Mucosa of descending colon (tissue), 3 donors: Measurements from ENCODE around the gene SCFD2. TPM values are rescaled to one million over a fixed set of nuclear protein-coding genes. Genes with fewer than 3 reads are reported as not detected.

Experiments
- ATAC-seq: fragments of 200-7000 bp; cut with Tn5 transposase; one replicate; pipeline ENCODE4 v1.9.1; 2020; ENCODE audit warnings: mild to moderate bottlenecking, moderate library complexity
- DNase-seq, 3 donors: peaks; one replicate each; pipeline ENCODE4 v3.0.0-alpha.2; 2020
- H3K36me3 ChIP-seq: fragments of 200-600 bp; one replicate; pipeline ENCODE4 v1.8.0; 2021; ENCODE audit warnings: low read depth, mild to moderate bottlenecking
- H3K4me1 ChIP-seq: fragments of 200-600 bp; one replicate; pipeline ENCODE4 v1.8.0; 2021; ENCODE audit warnings: low read depth, mild to moderate bottlenecking
- H3K4me3 ChIP-seq: fragments of 200-600 bp; one replicate; pipeline ENCODE4 v1.8.0; 2021; ENCODE audit warnings: mild to moderate bottlenecking
- H3K9me3 ChIP-seq: fragments of 200-600 bp; one replicate; pipeline ENCODE4 v1.8.0; 2021; ENCODE audit warnings: mild to moderate bottlenecking
- CTCF ChIP-seq: fragments of 200-600 bp; IDR thresholded peaks from one replicate; pipeline ENCODE4 v1.8.0; 2022; ENCODE audit warnings: antibody characterized with exemption, mild to moderate bottlenecking
- intact Hi-C, 2 donors: fragments of 100-400 bp; cut with DNase I in 1 of 2; cut with micrococcal nuclease in 1 of 2; formaldehyde crosslinking; loops; one replicate each; pipeline versions ENCODE4 v1.11.0 to v1.11.1; 2022; cut with DNase I, micrococcal nuclease
- total RNA-seq, 3 donors: library from RNA; stranded (reverse); fragmentation: NEBNext Ultra II Directional in 2 of 3; extraction: Animal tissue kit (Norgen Biotek cat#: 25700) in 2 of 3; gene quantifications; one replicate each; pipeline versions ENCODE4 v1.2.1 to v1.2.4, GENCODE V29; 2021 to 2023
- donor health status: DM: no; HTN: no; CAD: no; lungs with moderate emphysema.
- donor health status: DM: no; HTN: no; CAD: no.
- donor health status: DM: no; HTN: yes; CAD: no.

The SCFD2 gene
- total RNA-seq, 3 donors from 2014 or later = 11.7 to 17.2 (median 16.0) TPM

DNA sequence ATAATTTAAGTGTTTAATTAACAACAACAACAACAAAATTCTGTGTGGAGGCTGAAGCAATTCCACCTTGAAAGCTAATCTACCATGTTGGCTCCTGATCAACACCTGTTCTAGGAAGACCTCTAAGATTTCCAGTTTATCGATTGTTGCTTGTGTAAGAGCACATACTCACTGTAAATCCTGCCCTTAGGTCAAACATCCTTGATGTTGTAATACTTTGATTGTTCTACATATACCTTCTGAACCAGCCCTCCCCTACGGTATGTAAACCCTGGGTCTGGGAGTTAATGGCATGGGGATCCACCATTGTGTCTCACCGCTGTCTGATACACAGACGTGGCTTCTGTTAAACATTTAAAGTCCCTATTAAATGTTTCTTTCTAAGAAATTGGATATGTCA is 430.5 kb downstream of the SCFD2 start:
- H3K4me1 ChIP-seq = no peaks in the 10 kb centered on the region
- H3K36me3 ChIP-seq = no peaks in the 10 kb centered on the region
- no peaks in the 10 kb centered on the region for H3K9me3 ChIP-seq
- intact Hi-C loops = no loop called here
- DNase-seq (no peak), ATAC-seq (no peak)
- no peak for TF ChIP-seq CTCF
- H3K4me3 ChIP-seq = no peak overlapping the region

DNA sequence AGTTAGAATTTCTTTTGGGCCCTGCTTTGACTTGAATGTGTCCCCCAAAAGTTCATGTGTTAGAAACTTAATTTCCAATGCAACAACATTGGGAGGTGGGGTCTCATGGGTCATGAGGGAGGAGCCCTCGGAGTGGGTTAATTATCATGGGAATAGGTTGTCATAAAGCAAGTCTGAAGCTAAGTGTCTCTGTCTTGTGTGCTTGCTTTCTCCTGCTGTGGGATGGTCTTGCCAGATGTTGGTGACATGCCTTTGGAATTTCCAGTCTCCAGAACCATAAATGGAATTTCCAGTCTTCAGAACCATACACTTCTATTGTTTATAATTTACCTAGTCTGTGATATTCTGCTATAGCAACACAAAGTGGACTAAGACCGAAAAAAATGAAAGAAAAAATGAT is 432.1 kb downstream of the SCFD2 start:
- no peak for TF ChIP-seq CTCF
- intact Hi-C loops = no loop called here
- H3K36me3 ChIP-seq = no peaks in the 10 kb centered on the region

DNA sequence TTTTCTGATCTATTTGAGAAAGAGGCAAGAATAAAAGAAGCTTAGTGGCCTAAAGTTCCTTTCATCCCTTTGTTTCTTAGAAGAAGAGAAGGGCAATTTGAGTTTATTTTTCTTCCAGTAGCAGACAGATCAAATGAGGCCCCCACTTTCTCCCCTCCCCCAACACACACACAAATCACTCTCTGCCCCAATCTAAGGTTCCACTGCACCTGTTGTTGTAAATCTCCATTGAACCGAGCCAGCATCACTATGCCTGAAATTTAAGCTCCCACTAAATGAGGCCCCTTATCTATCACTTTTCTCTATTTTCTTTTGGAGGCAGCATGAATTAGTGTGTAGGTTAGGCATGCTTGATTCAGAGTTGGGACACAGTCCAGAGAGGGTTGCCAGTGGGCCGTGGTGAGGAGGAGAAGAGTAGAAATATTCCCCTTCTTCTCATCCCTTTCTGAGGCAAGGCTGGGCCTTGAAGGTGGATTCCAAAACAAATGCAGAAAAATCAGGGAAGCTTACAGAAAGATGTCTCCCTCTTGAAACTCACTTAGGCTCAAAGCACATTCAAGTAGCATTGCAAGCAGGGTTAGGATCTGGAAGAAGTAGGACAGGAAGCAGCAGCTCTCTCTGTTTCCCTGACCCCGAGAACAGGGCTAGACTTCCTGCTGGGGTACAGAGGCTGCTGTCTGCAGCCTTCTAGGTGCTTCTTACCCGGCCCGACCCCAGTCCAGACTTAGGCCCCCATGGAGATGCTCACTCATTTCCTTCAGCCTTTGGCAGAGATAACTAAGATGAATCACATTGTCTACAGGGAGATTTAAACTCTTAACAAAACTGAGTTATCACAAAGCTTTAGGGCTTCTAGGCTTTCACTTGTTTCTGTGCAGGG is 433.0 kb downstream of the SCFD2 start:
- DNase-seq (no peak), ATAC-seq (no peak)
- H3K4me3 ChIP-seq = no peak overlapping the region
- H3K4me1 ChIP-seq = no peaks in the 10 kb centered on the region
- no peaks in the 10 kb centered on the region for H3K36me3 ChIP-seq
- TF ChIP-seq CTCF = no peak
- no peaks in the 10 kb centered on the region for H3K9me3 ChIP-seq
- intact Hi-C loops = no loop called here

More for the DNA sequence above, 432.1 kb downstream of the SCFD2 start:
- DNase-seq (no peak), ATAC-seq (no peak)
- Histone ChIP-seq H3K9me3 (no peaks in the 10 kb centered on the region), H3K4me3 (no peak overlapping the region), H3K4me1 (no peaks in the 10 kb centered on the region)

GRCh38 chr4:52931243-52931642 is 434.6 kb downstream of the SCFD2 start:
- Histone ChIP-seq H3K36me3 (no peaks in the 10 kb centered on the region), H3K9me3 (no peaks in the 10 kb centered on the region), H3K4me3 (no peak overlapping the region), H3K4me1 (no peaks in the 10 kb centered on the region)
- ATAC-seq (no peak), DNase-seq (no peak)
- TF ChIP-seq CTCF = no peak
- intact Hi-C loops = no loop called here

DNA sequence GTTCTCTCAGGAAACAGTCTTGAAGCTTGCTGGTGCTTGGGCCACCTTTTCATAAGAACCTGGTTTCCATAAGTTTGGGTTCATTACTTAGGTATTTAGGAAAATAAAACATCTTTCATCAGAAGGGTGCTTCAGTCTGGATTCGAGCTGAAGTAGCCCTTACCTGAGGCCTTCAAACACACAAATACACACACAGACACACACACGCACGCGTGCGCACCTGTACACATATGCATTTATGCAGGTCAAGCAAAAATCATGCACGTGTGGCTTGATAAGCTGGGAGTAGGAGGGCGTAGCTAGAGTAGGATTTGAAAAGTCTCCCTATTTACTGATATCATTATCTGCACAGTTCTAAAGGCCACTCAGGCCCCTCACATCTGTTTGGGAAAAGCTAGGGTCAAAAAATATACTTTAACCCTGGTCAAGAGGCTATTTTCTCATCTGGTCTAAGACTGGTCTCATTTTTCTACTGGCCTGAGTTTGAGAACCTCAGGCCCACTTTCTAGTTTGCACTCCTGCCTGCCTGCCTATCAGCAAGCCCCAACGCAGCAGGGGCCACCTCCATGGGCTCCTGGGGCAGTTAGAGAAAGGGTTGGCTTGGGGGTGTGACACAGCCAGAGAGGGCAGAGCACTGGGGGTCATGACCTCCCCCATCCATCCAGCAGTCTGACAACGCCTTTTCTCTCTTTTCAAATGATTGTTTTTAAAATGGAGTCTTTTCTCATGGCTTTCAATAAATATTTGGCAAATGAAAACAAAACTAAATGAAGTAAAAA is 439.5 kb downstream of the SCFD2 start:
- no peak for ATAC-seq
- no peaks in the 10 kb centered on the region for H3K4me1 ChIP-seq
- intact Hi-C loops = no loop called here
- no peaks in the 10 kb centered on the region for H3K9me3 ChIP-seq
- no peaks in the 10 kb centered on the region for H3K36me3 ChIP-seq
- no peak overlapping the region for H3K4me3 ChIP-seq
- no peak for DNase-seq
- no peak for TF ChIP-seq CTCF
